Measurements from ENCODE around the gene ALDH1A3. TPM values are rescaled to one million over a fixed set of nuclear protein-coding genes. Genes with fewer than 3 reads are reported as not detected.

The ALDH1A3 gene
- polyA plus RNA-seq, 1 of the 3 experiments (the other 2 are of a cell fraction): 4.4 TPM

DNA sequence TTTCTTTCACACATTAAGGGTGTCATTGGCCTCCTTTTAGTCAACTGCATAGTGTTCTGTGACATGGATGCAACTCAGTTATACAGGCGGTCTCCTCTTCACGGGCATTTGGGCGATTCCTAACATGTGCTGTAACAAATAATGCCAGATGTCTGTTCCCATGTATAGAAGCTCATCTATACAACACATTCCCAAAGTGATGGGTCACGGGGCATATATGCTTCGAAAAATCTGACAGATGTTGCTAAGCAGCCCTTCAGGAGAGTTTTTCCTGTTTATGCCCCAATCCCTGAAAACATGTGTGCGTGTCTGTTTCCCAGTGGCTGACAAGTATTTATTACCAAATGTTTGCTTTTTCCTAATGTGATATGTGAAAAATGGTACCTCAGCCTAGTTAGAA lies 65.4 kb downstream of the ALDH1A3 start:
- Histone ChIP-seq H3K27me3 (ENCODE audit: insufficient read depth) (no peaks in the 10 kb centered on the region), H3K9me3 (no peaks in the 10 kb centered on the region; the same call in 1 of the 2 replicates), H3K4me2 (no peak overlapping the region), H3K27ac (ENCODE audit: low read depth in 2 of 2, low read length in 1 of 2) (no peak overlapping the region), H3K9ac (no peak overlapping the region), H3K36me3 (replicated peaks in 1 of 2; ENCODE audit: control insufficient read depth in 1 of 2, insufficient read depth in 2 of 2, low read length in 1 of 2) (peaks cover 0 to 4% of the 10 kb centered on the region in 2 experiments), H3K9me2 (0 out of 2 replicates have a peak, but pooled peaks cover 6% of the 10 kb centered on the region), H3K4me1 (ENCODE audit: control insufficient read depth in 1 of 2, insufficient read depth in 2 of 2, low read depth in 1 of 2, low read length in 1 of 2) (peaks cover 0 to 7% of the 10 kb centered on the region in 2 experiments; a peak in 2 of 4 replicates), H3K79me2 (ENCODE audit: insufficient read depth) (no peaks in the 10 kb centered on the region), H3F3A (replicated peaks; ENCODE audit: insufficient read depth) (no peaks in the 10 kb centered on the region), H3K4me3 (ENCODE audit: low read depth in 2 of 2, low read length in 1 of 2) (no peak overlapping the region), H2AFZ (ENCODE audit: low read depth) (no peak overlapping the region), H4K20me1 (ENCODE audit: insufficient read depth) (no peaks in the 10 kb centered on the region)
- WGBS (ENCODE audit: low lambda C conversion rate): 90% methylated on average over 6 of the region's 6 CpGs
- CTCF ChIA-PET: interaction anchor here (0.9 to 2.0 kb wide), 3 partner anchors 9 to 63 kb away, joined by 3 to 7 read pairs (median 5); no protein-coding TSS in a partner anchor
- TF ChIP-seq JUND (IDR thresholded peaks at IDR 0.05) (no peak), MXI1 (IDR thresholded peaks at IDR 0.05; ENCODE audit: low read depth, low read length) (no peak), FOXM1 (IDR thresholded peaks at IDR 0.05; ENCODE audit: low read depth) (no peak), TCF12 (IDR thresholded peaks at IDR 0.05) (no peak), MEF2A (IDR thresholded peaks at IDR 0.05; ENCODE audit: borderline replicate concordance, low read depth) (no peak)
- TF ChIP-seq, protein P1, sequence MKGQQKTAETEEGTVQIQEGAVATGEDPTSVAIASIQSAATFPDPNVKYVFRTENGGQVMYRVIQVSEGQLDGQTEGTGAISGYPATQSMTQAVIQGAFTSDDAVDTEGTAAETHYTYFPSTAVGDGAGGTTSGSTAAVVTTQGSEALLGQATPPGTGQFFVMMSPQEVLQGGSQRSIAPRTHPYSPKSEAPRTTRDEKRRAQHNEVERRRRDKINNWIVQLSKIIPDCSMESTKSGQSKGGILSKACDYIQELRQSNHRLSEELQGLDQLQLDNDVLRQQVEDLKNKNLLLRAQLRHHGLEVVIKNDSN (IDR thresholded peaks at IDR 0.05; ENCODE audit: borderline replicate concordance, low read depth): no peak
- TF ChIP-seq, protein P2, sequence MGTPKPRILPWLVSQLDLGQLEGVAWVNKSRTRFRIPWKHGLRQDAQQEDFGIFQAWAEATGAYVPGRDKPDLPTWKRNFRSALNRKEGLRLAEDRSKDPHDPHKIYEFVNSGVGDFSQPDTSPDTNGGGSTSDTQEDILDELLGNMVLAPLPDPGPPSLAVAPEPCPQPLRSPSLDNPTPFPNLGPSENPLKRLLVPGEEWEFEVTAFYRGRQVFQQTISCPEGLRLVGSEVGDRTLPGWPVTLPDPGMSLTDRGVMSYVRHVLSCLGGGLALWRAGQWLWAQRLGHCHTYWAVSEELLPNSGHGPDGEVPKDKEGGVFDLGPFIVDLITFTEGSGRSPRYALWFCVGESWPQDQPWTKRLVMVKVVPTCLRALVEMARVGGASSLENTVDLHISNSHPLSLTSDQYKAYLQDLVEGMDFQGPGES (IDR thresholded peaks at IDR 0.05; ENCODE audit: low read depth, low read length): no peak
- POLR2A ChIA-PET: no interaction called here
- DNase-seq: no peak

DNA sequence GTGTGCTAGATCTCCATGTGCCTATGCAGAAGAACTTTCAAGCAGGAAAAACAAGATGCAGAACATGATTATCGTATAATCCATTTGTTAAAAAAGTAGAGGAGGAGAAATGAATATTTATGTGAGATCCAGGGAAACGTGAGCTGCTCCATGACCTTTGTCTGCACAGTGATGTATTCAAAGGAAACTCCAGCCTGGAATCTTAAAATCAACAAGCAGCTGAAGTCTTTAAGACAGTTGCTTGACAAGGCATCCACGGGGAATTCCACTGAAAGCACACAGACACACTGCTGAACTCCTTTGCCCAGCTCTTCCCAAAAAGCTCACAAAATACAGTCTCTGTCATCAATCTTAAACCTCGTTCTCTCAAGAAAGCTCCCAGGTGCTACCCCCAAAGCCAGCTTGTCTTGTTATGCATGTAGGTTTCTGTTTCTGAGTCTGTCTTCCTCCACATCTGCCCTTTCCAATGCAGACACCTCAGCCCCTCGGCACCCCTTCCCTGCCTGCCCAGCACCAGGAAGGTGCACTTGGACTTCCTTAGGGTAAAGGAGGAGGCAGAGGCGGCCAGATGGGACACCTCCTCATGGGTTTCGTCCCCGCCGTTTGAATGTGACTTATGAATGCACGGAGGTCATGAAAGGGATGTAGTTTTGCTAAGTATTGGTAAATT lies 68.3 kb downstream of the ALDH1A3 start:
- no peak overlapping the region for H3K9ac ChIP-seq
- H3K9me2 ChIP-seq: 0 out of 2 replicates have a peak, but pooled peaks cover 6% of the 10 kb centered on the region
- H3K27ac ChIP-seq (ENCODE audit: low read depth in 2 of 2, low read length in 1 of 2): no peak overlapping the region
- ChIA-PET CTCF (interaction anchor here (1.0 kb wide), 1 partner anchor 60 kb away, joined by 3 read pairs; no protein-coding TSS in a partner anchor), POLR2A (no interaction called here)
- no peaks in the 10 kb centered on the region for H3F3A ChIP-seq (replicated peaks; ENCODE audit: insufficient read depth)
- no peaks in the 10 kb centered on the region for H3K27me3 ChIP-seq (ENCODE audit: insufficient read depth)
- TF ChIP-seq, protein P1 (IDR thresholded peaks at IDR 0.05; ENCODE audit: borderline replicate concordance, low read depth): no peak
- no peak for TF ChIP-seq GABPA (IDR thresholded peaks at IDR 0.05; ENCODE audit: low read depth)
- no peak for TF ChIP-seq MEF2A (IDR thresholded peaks at IDR 0.05; ENCODE audit: borderline replicate concordance, low read depth)
- TF ChIP-seq TCF12 (IDR thresholded peaks at IDR 0.05): no peak
- TF ChIP-seq, protein P3, sequence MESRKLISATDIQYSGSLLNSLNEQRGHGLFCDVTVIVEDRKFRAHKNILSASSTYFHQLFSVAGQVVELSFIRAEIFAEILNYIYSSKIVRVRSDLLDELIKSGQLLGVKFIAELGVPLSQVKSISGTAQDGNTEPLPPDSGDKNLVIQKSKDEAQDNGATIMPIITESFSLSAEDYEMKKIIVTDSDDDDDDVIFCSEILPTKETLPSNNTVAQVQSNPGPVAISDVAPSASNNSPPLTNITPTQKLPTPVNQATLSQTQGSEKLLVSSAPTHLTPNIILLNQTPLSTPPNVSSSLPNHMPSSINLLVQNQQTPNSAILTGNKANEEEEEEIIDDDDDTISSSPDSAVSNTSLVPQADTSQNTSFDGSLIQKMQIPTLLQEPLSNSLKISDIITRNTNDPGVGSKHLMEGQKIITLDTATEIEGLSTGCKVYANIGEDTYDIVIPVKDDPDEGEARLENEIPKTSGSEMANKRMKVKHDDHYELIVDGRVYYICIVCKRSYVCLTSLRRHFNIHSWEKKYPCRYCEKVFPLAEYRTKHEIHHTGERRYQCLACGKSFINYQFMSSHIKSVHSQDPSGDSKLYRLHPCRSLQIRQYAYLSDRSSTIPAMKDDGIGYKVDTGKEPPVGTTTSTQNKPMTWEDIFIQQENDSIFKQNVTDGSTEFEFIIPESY (IDR thresholded peaks at IDR 0.05; ENCODE audit: borderline replicate concordance, low read depth): no peak
- no peak for TF ChIP-seq MXI1 (IDR thresholded peaks at IDR 0.05; ENCODE audit: low read depth, low read length)
- TF ChIP-seq, protein P4, sequence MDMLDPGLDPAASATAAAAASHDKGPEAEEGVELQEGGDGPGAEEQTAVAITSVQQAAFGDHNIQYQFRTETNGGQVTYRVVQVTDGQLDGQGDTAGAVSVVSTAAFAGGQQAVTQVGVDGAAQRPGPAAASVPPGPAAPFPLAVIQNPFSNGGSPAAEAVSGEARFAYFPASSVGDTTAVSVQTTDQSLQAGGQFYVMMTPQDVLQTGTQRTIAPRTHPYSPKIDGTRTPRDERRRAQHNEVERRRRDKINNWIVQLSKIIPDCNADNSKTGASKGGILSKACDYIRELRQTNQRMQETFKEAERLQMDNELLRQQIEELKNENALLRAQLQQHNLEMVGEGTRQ (IDR thresholded peaks at IDR 0.05; ENCODE audit: borderline replicate concordance, low read depth, low read length): no peak
- TF ChIP-seq, protein P5, sequence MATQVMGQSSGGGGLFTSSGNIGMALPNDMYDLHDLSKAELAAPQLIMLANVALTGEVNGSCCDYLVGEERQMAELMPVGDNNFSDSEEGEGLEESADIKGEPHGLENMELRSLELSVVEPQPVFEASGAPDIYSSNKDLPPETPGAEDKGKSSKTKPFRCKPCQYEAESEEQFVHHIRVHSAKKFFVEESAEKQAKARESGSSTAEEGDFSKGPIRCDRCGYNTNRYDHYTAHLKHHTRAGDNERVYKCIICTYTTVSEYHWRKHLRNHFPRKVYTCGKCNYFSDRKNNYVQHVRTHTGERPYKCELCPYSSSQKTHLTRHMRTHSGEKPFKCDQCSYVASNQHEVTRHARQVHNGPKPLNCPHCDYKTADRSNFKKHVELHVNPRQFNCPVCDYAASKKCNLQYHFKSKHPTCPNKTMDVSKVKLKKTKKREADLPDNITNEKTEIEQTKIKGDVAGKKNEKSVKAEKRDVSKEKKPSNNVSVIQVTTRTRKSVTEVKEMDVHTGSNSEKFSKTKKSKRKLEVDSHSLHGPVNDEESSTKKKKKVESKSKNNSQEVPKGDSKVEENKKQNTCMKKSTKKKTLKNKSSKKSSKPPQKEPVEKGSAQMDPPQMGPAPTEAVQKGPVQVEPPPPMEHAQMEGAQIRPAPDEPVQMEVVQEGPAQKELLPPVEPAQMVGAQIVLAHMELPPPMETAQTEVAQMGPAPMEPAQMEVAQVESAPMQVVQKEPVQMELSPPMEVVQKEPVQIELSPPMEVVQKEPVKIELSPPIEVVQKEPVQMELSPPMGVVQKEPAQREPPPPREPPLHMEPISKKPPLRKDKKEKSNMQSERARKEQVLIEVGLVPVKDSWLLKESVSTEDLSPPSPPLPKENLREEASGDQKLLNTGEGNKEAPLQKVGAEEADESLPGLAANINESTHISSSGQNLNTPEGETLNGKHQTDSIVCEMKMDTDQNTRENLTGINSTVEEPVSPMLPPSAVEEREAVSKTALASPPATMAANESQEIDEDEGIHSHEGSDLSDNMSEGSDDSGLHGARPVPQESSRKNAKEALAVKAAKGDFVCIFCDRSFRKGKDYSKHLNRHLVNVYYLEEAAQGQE (IDR thresholded peaks at IDR 0.05; ENCODE audit: low read depth, low read length): no peak
- no peak for TF ChIP-seq CHD2 (IDR thresholded peaks at IDR 0.05; ENCODE audit: low read length, partially characterized antibody)
- TF ChIP-seq, protein P6, sequence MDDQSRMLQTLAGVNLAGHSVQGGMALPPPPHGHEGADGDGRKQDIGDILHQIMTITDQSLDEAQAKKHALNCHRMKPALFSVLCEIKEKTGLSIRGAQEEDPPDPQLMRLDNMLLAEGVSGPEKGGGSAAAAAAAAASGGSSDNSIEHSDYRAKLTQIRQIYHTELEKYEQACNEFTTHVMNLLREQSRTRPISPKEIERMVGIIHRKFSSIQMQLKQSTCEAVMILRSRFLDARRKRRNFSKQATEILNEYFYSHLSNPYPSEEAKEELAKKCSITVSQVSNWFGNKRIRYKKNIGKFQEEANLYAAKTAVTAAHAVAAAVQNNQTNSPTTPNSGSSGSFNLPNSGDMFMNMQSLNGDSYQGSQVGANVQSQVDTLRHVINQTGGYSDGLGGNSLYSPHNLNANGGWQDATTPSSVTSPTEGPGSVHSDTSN (IDR thresholded peaks at IDR 0.05): no peak
- no peak for TF ChIP-seq YY1 (IDR thresholded peaks at IDR 0.05; ENCODE audit: low read depth)
- 89% methylated on average over 9 of the region's 10 CpGs for WGBS (ENCODE audit: low lambda C conversion rate)
- no peak overlapping the region for H2AFZ ChIP-seq (ENCODE audit: low read depth)
- H3K4me3 ChIP-seq (ENCODE audit: low read depth in 2 of 2, low read length in 1 of 2): no peak overlapping the region
- H3K36me3 ChIP-seq (replicated peaks in 1 of 2; ENCODE audit: control insufficient read depth in 1 of 2, insufficient read depth in 2 of 2, low read length in 1 of 2): peaks cover 0 to 4% of the 10 kb centered on the region in 2 experiments
- no peaks in the 10 kb centered on the region for H3K79me2 ChIP-seq (ENCODE audit: insufficient read depth)
- H3K4me1 ChIP-seq (ENCODE audit: control insufficient read depth in 1 of 2, insufficient read depth in 2 of 2, low read depth in 1 of 2, low read length in 1 of 2): peaks cover 0 to 3% of the 10 kb centered on the region in 2 experiments; a peak in 1 of 4 replicates
- DNase-seq: no peak
- no peaks in the 10 kb centered on the region; the same call in 1 of the 2 replicates for H3K9me3 ChIP-seq
- H4K20me1 ChIP-seq (ENCODE audit: insufficient read depth): no peaks in the 10 kb centered on the region
- no peak overlapping the region for H3K4me2 ChIP-seq
